Vagina (tissue), 2 donors: ENCODE results near the gene GJB1. TPM values are rescaled to one million over a fixed set of nuclear protein-coding genes. Genes with fewer than 3 reads are reported as not detected.

ENCODE experiments used
- DNase-seq, 2 donors: peaks; one replicate each; pipeline ENCODE4 v3.0.0-alpha.2; 2017; ENCODE audit errors: extremely low spot score in 2 of 2
- H3K27ac ChIP-seq: fragments of 200-600 bp; sonication (generic); one replicate; pipeline ENCODE4 v1.5.1; 2019
- H3K27me3 ChIP-seq: fragments of 200-600 bp; sonication (generic); one replicate; pipeline ENCODE4 v1.5.1; 2019
- H3K36me3 ChIP-seq, 2 donors: fragments of 200-600 bp; sonication (generic); one replicate each; pipeline ENCODE4 v1.5.1; 2017 to 2019
- H3K4me1 ChIP-seq: fragments of 200-600 bp; sonication (generic); one replicate; pipeline ENCODE4 v1.5.1; 2019
- H3K4me3 ChIP-seq, 2 donors: fragments of 200-600 bp; sonication (generic); 1 replicate in 1 of 2; 2 replicates in 1 of 2; pipeline ENCODE4 v1.5.1; 2016 to 2019
- H3K9me3 ChIP-seq: fragments of 200-600 bp; sonication (generic); one replicate; pipeline ENCODE4 v1.5.1; 2019
- CTCF ChIP-seq, 3 experiments: fragments of 450-650 bp in 2 of 3; fragments of 200-600 bp in 1 of 3; sonication (generic) in 1 of 3; IDR thresholded peaks; one replicate each; pipeline ENCODE4 v1.5.1; 2017 to 2019; ENCODE audit warnings: antibody characterized with exemption in 3 of 3, mild to moderate bottlenecking in 2 of 3, moderate library complexity in 2 of 3
- POLR2A ChIP-seq, 2 donors: fragments of 450-650 bp; IDR thresholded peaks; one replicate each; pipeline ENCODE4 v1.6.1; 2017; ENCODE audit warnings: antibody characterized with exemption in 2 of 2, mild to moderate bottlenecking in 2 of 2, moderate library complexity in 2 of 2
- POLR2AphosphoS5 ChIP-seq, 2 donors: sonication (generic); formaldehyde crosslinking; IDR thresholded peaks; one replicate each; pipeline ENCODE4 v1.9.0; 2017; ENCODE audit warnings: antibody characterized with exemption in 2 of 2, mild to moderate bottlenecking in 2 of 2, low read depth in 1 of 2; ENCODE audit not compliant: insufficient read depth in 1 of 2
- intact Hi-C: fragments of 100-400 bp; cut with DNase I; formaldehyde crosslinking; loops from one replicate; pipeline ENCODE4 v1.15.1; 2023
- total RNA-seq: library from RNA; depleted of rRNA; stranded (reverse); fragments of >200 nt; gene quantifications from one replicate; pipeline ENCODE4 v1.2.3, GENCODE V29; 2016

Gene GJB1
- total RNA-seq, 1 donor from 2014 or later: not detected

GRCh38 chrX:71198066-71198465 is 25.0 kb upstream of the GJB1 start:
- intact Hi-C loops: no loop called here
- Histone ChIP-seq H3K36me3 (no peaks in the 10 kb centered on the region), H3K27me3 (no peaks in the 10 kb centered on the region), H3K9me3 (no peaks in the 10 kb centered on the region), H3K4me3 (no peak overlapping the region), H3K27ac (no peak overlapping the region), H3K4me1 (no peaks in the 10 kb centered on the region)
- DNase-seq: no peak
- TF ChIP-seq POLR2AphosphoS5 (IDR thresholded peaks at IDR 0.05; ENCODE audit: insufficient read depth in 1 of 2, low read depth in 1 of 2) (no peak), POLR2A (IDR thresholded peaks at IDR 0.05) (no peak)

- Histone ChIP-seq H3K36me3 (no peaks in the 10 kb centered on the region), H3K27ac (no peak overlapping the region), H3K27me3 (no peaks in the 10 kb centered on the region), H3K9me3 (no peaks in the 10 kb centered on the region), H3K4me3 (no peak overlapping the region), H3K4me1 (no peaks in the 10 kb centered on the region)
- intact Hi-C loops: no loop called here
- no peak for TF ChIP-seq CTCF (IDR thresholded peaks at IDR 0.05)
- no peak for TF ChIP-seq POLR2AphosphoS5 (IDR thresholded peaks at IDR 0.05; ENCODE audit: insufficient read depth in 1 of 2, low read depth in 1 of 2)
- no peak for TF ChIP-seq POLR2A (IDR thresholded peaks at IDR 0.05)
- DNase-seq: no peak
These were observed 23.6 kb upstream of the GJB1 start for GRCh38 chrX:71199252-71200008.

GRCh38 chrX:71210816-71211215 is 12.2 kb upstream of the GJB1 start:
- no peak overlapping the region for H3K4me3 ChIP-seq
- intact Hi-C loops: no loop called here
- no peak for DNase-seq

GRCh38 chrX:71212536-71212935 is 10.5 kb upstream of the GJB1 start:
- H3K4me3 ChIP-seq: no peak overlapping the region
- H3K4me1 ChIP-seq: no peaks in the 10 kb centered on the region
- H3K27ac ChIP-seq: no peak overlapping the region
- TF ChIP-seq POLR2AphosphoS5 (IDR thresholded peaks at IDR 0.05; ENCODE audit: insufficient read depth in 1 of 2, low read depth in 1 of 2): no peak
- TF ChIP-seq CTCF (IDR thresholded peaks at IDR 0.05): no peak
- no peak for TF ChIP-seq POLR2A (IDR thresholded peaks at IDR 0.05)
- H3K27me3 ChIP-seq: no peaks in the 10 kb centered on the region
- no peaks in the 10 kb centered on the region for H3K9me3 ChIP-seq
- DNase-seq: no peak
- H3K36me3 ChIP-seq: no peaks in the 10 kb centered on the region
- intact Hi-C loops: no loop called here

More at GRCh38 chrX:71210816-71211215, 12.2 kb upstream of the GJB1 start:
- H3K9me3 ChIP-seq: no peaks in the 10 kb centered on the region
- no peaks in the 10 kb centered on the region for H3K4me1 ChIP-seq
- no peaks in the 10 kb centered on the region for H3K36me3 ChIP-seq
- no peaks in the 10 kb centered on the region for H3K27me3 ChIP-seq
- TF ChIP-seq CTCF (IDR thresholded peaks at IDR 0.05) (no peak), POLR2AphosphoS5 (IDR thresholded peaks at IDR 0.05; ENCODE audit: insufficient read depth in 1 of 2, low read depth in 1 of 2) (no peak), POLR2A (IDR thresholded peaks at IDR 0.05) (no peak)
- no peak overlapping the region for H3K27ac ChIP-seq

GRCh38 chrX:71214152-71214551 is 8.9 kb upstream of the GJB1 start:
- Histone ChIP-seq H3K4me1 (no peaks in the 10 kb centered on the region), H3K9me3 (no peaks in the 10 kb centered on the region), H3K36me3 (no peaks in the 10 kb centered on the region), H3K4me3 (no peak overlapping the region), H3K27me3 (no peaks in the 10 kb centered on the region), H3K27ac (no peak overlapping the region)
- TF ChIP-seq CTCF (IDR thresholded peaks at IDR 0.05) (no peak), POLR2AphosphoS5 (IDR thresholded peaks at IDR 0.05; ENCODE audit: insufficient read depth in 1 of 2, low read depth in 1 of 2) (no peak), POLR2A (IDR thresholded peaks at IDR 0.05) (no peak)
- intact Hi-C loops: no loop called here
- no peak for DNase-seq
